Neutrophil (primary cell): ENCODE results near the gene CERK.

Source experiments
- H3K27ac ChIP-seq: fragments of 200-600 bp; sonication (generic); 2 replicates; pipeline ENCODE4 v1.5.1; 2016; ENCODE audit warnings: mild to moderate bottlenecking, moderate library complexity
- H3K27me3 ChIP-seq: fragments of 200-600 bp; sonication (generic); 2 replicates; pipeline ENCODE4 v1.6.0; 2016; ENCODE audit warnings: mild to moderate bottlenecking
- H3K36me3 ChIP-seq: fragments of 200-600 bp; sonication (generic); 2 replicates; pipeline ENCODE4 v1.5.1; 2017
- H3K4me1 ChIP-seq, 2 experiments: fragments of 200-600 bp in 1 of 2; sonication (generic) in 1 of 2; 1 replicate in 1 of 2; 2 replicates in 1 of 2; pipeline versions ENCODE4 v1.5.1 to v1.6.1; 2013 to 2016; ENCODE audit warnings: low read depth in 1 of 2, low read length in 1 of 2, mild to moderate bottlenecking in 1 of 2, moderate library complexity in 1 of 2; ENCODE audit not compliant: control insufficient read depth in 1 of 2, insufficient read depth in 1 of 2
- H3K4me3 ChIP-seq, 2 experiments: fragments of 200-600 bp in 1 of 2; sonication (generic) in 1 of 2; 1 replicate in 1 of 2; 2 replicates in 1 of 2; pipeline ENCODE4 v1.5.1; 2013 to 2016; ENCODE audit warnings: low read depth in 1 of 2, low read length in 1 of 2, mild to moderate bottlenecking in 1 of 2, moderate library complexity in 1 of 2
- H3K9me3 ChIP-seq: fragments of 200-600 bp; sonication (generic); 2 replicates; pipeline ENCODE4 v1.5.1; 2016
- TF ChIP-seq, protein P1 (sequence below): fragments of 200-600 bp; sonication (generic); IDR thresholded peaks from 2 replicates; pipeline ENCODE4 v1.5.1; 2016; ENCODE audit warnings: antibody characterized with exemption

The CERK gene

GRCh38 chr22:46682011-46682731, 55.9 kb downstream of the CERK start:
- H3K27ac ChIP-seq: no peak overlapping the region
- H3K4me1 ChIP-seq: peaks cover 43 to 44% of the 10 kb centered on the region in 2 experiments
- no peaks in the 10 kb centered on the region for H3K27me3 ChIP-seq
- TF ChIP-seq, protein P1, sequence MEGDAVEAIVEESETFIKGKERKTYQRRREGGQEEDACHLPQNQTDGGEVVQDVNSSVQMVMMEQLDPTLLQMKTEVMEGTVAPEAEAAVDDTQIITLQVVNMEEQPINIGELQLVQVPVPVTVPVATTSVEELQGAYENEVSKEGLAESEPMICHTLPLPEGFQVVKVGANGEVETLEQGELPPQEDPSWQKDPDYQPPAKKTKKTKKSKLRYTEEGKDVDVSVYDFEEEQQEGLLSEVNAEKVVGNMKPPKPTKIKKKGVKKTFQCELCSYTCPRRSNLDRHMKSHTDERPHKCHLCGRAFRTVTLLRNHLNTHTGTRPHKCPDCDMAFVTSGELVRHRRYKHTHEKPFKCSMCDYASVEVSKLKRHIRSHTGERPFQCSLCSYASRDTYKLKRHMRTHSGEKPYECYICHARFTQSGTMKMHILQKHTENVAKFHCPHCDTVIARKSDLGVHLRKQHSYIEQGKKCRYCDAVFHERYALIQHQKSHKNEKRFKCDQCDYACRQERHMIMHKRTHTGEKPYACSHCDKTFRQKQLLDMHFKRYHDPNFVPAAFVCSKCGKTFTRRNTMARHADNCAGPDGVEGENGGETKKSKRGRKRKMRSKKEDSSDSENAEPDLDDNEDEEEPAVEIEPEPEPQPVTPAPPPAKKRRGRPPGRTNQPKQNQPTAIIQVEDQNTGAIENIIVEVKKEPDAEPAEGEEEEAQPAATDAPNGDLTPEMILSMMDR: no peak
- H3K36me3 ChIP-seq: peaks cover 65% of the 10 kb centered on the region
- H3K9me3 ChIP-seq: no peaks in the 10 kb centered on the region
- H3K4me3 ChIP-seq: no peak overlapping the region

DNA sequence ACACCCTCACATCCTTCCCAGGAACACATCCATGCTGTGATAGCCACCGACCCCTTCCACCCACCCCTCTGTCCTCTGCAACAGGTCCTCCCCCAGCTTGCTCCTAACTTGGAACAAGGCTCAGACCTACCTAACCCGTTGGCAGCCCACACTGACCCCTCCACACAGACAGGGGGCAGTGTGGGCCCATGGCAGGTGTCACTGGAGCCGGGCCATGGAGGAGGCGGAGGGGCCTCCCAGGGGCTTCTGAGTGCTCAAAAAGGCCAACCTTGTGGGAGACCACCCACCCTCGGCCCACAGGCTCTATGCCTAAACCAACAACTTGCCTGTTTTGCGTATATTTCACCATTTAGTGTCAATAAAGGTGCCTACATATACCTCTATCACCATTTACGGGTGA, 57.0 kb downstream of the CERK start:
- TF ChIP-seq, protein P1: no peak
- H3K36me3 ChIP-seq: peaks cover 64% of the 10 kb centered on the region
- no peaks in the 10 kb centered on the region for H3K27me3 ChIP-seq
- H3K4me3 ChIP-seq: no peak overlapping the region
- H3K4me1 ChIP-seq: peaks cover 32 to 33% of the 10 kb centered on the region in 2 experiments
- H3K9me3 ChIP-seq: no peaks in the 10 kb centered on the region
- H3K27ac ChIP-seq: no peak overlapping the region

- TF ChIP-seq, protein P1: no peak
- peaks cover 24% of the 10 kb centered on the region in 2 experiments for H3K4me1 ChIP-seq
- H3K9me3 ChIP-seq: no peaks in the 10 kb centered on the region
- no peak overlapping the region for H3K27ac ChIP-seq
- H3K4me3 ChIP-seq: no peak overlapping the region
- H3K27me3 ChIP-seq: no peaks in the 10 kb centered on the region
- peaks cover 67% of the 10 kb centered on the region for H3K36me3 ChIP-seq
These were observed 58.3 kb downstream of the CERK start for GRCh38 chr22:46679706-46680269.

DNA sequence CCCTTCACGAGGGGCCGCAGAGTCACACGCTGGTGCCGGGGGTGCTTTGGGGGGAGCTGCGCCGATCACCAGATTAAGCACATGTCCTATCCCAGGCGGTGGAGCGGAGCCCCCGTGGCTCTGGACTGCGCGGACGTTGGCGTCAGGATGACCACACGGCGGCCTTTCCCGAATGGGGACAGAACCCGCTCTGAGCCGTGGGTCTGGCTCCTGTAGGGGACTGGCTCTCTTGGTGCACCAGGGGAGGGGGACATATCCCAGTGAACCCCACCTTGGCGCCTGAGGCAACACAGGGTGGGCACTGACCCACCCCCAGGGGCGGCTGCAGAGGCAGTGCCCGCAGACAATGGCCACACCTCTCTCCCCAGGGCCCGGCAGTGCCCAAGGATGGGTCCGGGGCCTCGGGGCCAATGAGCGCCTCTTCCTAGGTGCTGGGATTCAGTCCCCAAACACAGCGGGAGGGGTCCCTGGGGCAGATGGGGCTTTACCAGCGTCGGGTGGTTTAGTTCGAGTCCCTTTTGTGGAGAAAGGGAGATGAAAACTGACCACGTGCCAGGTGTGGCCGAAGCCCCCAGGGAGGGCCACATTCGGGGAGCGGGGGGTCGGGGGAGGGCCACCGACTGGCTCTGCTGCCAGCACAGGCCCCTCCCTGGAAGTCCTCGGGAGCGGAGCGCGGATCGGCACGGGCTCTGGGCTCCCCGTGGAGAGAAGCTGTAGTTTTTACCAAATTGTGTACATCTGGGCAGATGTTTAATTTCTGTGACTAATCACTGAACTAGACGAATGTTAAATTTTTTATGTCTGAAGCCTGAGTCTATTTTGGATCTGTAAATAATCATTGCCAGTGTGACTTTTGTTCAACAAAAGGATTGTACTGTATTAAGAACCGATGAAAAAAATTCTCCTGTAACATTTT, 59.0 kb downstream of the CERK start:
- Histone ChIP-seq H3K4me3 (no peak overlapping the region), H3K36me3 (peaks cover 61% of the 10 kb centered on the region), H3K4me1 (peaks cover 24% of the 10 kb centered on the region in 2 experiments), H3K27me3 (no peaks in the 10 kb centered on the region), H3K9me3 (no peaks in the 10 kb centered on the region), H3K27ac (no peak overlapping the region)
- TF ChIP-seq, protein P1: no peak

DNA sequence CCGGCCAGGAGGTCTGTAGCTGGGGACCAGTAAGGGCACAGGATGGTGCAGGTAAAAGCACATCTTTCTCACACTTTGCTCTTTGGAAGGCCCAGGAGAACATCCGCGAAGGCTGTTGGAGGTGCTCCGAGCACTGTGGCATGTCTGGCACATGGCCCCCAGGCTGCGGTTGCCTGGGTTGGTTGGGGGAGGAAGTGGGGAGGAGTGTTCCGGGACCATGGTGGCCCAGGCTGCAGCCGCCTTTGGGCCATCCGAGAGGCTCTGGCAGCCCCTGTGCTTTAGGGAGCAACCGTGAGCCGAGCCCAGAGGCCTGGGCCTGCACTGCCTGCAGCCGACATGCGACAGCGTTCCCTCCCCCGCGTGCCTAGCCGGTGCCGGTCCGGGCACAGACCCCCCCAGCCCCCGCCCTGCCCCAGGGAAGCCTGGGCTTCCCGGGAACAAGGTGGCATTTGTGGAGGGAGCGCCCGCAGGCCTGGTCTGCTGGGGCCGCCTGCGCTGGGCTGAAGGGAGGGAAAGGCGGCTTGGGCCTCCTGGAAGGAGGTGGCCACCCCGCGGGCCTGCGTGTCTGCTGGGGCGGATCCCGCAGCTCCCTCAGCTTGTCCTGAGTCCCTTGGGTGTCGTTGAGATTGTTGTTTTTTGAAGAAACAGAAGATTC, 59.9 kb downstream of the CERK start:
- peaks cover 63% of the 10 kb centered on the region for H3K36me3 ChIP-seq
- no peak overlapping the region for H3K4me3 ChIP-seq
- H3K27ac ChIP-seq: no peak overlapping the region
- TF ChIP-seq, protein P1: no peak
- H3K4me1 ChIP-seq: peaks cover 18 to 20% of the 10 kb centered on the region in 2 experiments
- H3K9me3 ChIP-seq: no peaks in the 10 kb centered on the region
- H3K27me3 ChIP-seq: no peaks in the 10 kb centered on the region
